GM10266 (cell line): ENCODE results near the gene NDUFV1.
"Not testable (repeated sequence)": the region's sequence is repeated elsewhere in the genome, so short reads cannot be mapped to it uniquely, and the experiment has no call there.

ENCODE experiments used
- DNase-seq: peaks from one replicate; pipeline ENCODE4 v3.0.0; 2012; ENCODE audit errors: extremely low spot score
- TF ChIP-seq, protein P1 (sequence below): IDR thresholded peaks from 2 replicates; pipeline ENCODE4 v1.5.1; 2012; ENCODE audit warnings: mild to moderate bottlenecking, low read depth; ENCODE audit not compliant: control insufficient read depth, insufficient read depth; ENCODE audit errors: missing control alignments

Gene NDUFV1

DNA sequence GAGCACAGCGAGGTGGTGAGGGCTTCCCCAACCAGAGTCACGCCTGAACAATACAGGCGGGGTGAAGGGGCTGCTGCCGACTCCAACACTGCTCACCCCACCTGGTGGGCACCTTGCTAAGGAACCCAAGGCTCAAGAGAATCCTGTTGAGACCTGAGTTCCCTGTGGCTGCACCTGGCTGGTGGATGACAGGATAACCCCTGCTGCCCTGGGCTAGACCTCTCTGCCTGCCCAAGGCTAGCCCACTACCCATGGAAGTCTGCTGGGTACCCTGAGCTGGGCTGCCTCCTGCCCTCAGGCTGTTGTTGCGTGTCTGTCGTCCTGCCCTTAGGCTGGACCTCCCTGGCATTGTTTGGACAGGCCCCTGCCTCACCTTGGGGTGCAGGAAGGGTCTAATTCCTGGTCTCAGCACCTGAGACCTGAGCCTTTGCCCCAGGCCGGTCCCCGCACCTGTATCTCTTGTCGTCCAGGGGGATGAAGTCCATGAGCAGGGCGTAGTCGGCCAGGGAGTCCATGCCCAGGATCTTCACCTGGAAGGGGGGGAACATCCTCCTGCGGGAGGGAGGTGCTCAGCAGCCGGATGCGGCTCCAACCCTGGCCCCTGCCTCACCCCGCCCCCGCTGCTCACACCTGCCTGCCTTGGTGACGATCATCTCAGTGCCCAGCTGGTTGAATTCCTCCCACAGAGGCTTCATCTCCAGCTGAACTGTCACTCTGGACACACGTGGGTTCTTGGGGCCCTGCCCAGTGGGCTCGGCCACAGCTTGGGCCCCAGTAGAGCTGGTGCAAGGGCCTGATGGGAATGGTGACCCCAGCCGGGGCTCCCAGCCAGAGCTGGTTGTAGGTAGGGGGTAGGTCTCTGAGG, 27.9 kb downstream of the NDUFV1 start:
- DNase-seq, result no peak
- TF ChIP-seq, protein P1, sequence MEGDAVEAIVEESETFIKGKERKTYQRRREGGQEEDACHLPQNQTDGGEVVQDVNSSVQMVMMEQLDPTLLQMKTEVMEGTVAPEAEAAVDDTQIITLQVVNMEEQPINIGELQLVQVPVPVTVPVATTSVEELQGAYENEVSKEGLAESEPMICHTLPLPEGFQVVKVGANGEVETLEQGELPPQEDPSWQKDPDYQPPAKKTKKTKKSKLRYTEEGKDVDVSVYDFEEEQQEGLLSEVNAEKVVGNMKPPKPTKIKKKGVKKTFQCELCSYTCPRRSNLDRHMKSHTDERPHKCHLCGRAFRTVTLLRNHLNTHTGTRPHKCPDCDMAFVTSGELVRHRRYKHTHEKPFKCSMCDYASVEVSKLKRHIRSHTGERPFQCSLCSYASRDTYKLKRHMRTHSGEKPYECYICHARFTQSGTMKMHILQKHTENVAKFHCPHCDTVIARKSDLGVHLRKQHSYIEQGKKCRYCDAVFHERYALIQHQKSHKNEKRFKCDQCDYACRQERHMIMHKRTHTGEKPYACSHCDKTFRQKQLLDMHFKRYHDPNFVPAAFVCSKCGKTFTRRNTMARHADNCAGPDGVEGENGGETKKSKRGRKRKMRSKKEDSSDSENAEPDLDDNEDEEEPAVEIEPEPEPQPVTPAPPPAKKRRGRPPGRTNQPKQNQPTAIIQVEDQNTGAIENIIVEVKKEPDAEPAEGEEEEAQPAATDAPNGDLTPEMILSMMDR, result no peak

DNA sequence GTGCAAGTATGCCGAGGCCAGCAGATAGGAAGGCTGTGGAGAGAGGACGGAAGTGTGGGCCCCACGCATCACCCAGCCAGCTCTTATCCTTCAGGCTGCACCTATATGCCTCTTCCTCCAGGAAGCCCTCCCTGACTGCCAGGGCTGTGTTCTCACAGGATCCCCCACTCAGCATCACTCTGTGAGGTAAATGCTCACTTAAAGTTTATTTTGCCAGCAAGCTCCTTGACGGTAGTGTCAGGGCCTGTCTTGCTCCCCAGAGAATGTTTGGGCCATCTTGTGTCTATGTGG, 28.4 kb downstream of the NDUFV1 start:
- no peak for DNase-seq
- TF ChIP-seq, protein P1, result no peak

DNA sequence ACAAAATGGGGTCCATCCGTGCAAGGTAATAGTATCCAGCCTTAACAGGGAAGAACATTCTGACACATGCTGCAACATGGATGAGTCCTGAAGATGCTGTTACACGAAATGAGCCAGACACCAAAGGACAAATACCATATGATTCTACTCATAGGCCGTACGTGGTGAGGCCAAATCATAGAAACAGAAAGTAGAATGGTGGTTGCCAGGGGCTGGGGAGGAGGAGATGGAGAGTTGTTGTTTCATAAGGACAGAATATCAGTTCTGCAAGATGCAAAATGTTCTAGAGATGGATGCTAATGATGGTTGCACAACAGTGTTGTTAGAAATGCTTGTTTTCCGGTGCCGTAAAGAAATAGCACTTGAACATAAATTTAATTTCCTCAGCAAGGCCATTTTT, 30.2 kb downstream of the NDUFV1 start:
- TF ChIP-seq, protein P1, result no peak
- DNase-seq, result no peak

DNA sequence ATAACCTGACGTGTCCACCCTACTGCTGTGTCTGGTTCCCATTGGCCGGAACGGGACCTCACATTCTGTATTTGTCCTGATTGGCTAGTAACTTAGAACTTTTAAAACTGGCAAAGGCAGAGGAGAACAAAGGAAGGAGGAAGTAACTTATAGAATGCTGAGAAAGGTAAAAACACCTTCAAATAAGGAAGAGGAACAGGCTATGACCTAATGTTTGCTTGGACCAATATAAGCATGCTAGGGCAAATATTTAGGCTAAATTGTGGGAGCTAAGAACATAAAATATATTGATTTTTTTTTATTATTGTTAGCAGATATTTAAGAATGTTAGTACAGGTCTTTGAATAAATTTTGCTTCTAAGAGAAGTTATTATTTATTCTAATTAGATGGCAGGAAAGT, 30.7 kb downstream of the NDUFV1 start:
- not testable (repeated sequence) for DNase-seq

DNA sequence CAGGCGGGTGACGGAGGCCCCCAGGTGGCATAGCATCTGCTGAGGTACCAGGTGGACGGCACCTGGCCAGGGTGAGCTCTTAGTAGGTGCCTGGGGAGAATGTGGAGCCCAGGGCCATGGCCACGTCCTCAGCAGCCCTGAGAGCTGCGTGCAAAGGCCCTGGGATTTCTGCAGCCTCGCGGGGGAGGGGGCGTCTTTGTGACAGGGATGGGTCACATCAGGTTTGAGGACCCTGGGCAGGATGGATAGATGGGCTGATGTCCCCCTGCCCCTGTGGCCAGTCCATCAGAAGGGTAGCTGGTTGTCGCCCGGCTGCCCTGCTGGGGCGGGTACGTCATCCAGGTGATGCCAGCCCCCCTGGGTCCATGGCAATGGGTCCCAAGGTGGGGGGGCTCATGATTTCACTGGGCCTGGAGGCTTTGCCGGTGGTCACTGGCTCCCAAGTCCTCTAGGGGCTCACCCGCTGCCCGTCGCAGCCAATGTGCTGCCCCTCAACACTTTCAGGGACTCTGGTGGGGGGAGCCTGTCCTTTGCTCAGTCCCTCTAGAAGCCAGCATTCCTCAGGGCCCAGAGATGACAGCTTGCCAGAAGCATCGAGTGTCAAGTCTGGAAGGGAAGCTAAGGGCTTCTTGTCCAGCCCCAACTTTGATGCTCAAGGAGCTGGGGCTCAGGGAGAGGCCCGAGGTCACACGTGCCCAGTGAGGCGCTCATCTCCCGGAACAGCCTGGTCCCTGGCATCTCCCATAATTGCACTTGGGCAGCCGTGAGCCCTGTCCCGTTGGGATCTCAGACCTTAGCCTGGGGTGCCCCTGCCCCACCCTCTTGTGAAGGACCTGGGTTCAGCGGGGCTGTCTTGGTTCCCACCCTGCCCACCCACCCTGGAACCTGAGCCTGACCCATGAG, 32.0 kb downstream of the NDUFV1 start:
- DNase-seq, result no peak
- TF ChIP-seq, protein P1, result no peak

DNA sequence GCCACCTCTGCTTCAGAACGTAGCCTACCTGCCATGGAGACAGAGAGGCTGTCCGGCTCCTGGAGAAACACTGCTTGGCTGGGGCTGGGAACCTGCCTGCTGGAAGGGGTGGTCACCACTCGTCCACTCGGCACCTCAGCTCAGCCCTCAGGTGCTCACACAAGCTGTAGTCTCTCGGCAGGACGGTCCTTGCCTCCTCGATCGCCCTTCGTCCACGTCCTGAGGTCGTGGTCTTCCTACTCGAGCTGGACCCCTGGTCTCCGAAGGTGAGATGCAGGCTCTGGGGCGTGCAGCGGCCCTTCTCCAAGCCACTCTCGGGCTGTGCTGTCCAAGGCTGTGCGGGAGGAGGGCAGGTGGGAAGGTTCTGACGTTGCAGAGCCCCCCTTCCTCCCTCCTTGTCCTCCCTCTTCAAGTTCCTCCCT, 32.7 kb downstream of the NDUFV1 start, which contains the start of gene TBX10:
TSS of gene TBX10 (minus strand) at position 326 of the 422 bp plus-strand sequence. CDS start at position 35, 291 bp downstream.
- TF ChIP-seq, protein P1, result no peak
- DNase-seq, result no peak

DNA sequence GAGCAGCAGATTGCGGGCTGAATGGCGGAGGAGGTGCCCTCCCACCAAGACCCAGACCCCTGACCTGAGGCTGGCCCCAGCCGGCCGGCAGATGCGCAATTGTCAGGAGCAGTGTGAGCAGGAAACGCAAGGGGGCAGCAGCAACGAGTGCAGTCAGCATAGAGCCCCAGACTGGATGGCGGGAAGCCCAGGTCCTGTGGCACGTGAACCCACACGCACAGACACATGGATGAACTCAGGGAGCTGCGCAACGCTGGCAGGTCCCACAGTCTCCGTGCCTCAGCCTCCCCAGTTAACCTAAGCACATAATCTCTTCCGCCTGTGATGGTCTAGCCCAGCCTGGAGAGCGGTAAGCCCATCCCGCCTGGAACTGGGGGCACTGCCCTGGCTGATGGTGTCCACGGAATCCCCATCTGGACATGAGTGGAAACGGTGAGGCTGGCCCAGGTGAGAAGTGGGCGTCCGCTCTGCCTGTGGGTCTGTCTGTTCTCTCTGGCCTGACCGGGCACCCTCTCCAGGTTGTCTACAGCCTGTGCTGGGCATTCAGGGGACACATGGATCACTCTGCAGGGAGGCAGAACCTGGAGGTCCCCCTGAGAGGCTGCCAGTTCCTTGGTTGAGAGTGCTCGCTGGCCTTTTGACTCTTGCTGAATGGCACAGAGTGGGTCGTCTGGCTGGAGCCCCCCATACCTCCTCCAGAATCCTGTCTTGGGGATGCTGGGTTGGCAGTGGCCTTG, 33.5 kb downstream of the NDUFV1 start:
- TF ChIP-seq, protein P1, result peak; percentile 65
- DNase-seq, result no peak
